SU-DHL-6 (cell line): ENCODE measurements around the gene CMTM8.
"Not testable (repeated sequence)": the region's sequence is repeated elsewhere in the genome, so short reads cannot be mapped to it uniquely, and the experiment has no call there.

Source experiments
- H2AFZ ChIP-seq: fragments of 200-600 bp; sonication (generic); 2 replicates; pipeline ENCODE4 v1.6.1; 2014; ENCODE audit warnings: low read depth, mild to moderate bottlenecking, moderate library complexity, mixed read lengths, antibody characterized with exemption, low read length; ENCODE audit not compliant: severe bottlenecking
- H3F3A ChIP-seq: fragments of 200-600 bp; shearing (Covaris generic); 2 replicates; pipeline ENCODE4 v1.6.0; 2016; ENCODE audit warnings: antibody characterized with exemption, mild to moderate bottlenecking; ENCODE audit not compliant: insufficient read depth
- H3K27ac ChIP-seq: fragments of 200-600 bp; sonication (generic); 2 replicates; pipeline ENCODE4 v1.5.1; 2016; ENCODE audit warnings: low read depth, mild to moderate bottlenecking, low read length, moderate library complexity, mixed read lengths
- H3K27me3 ChIP-seq: fragments of 200-600 bp; sonication (generic), shearing (Covaris generic); 2 replicates; pipeline ENCODE4 v1.6.0; 2014; ENCODE audit warnings: mild to moderate bottlenecking, low read length
- H3K36me3 ChIP-seq: fragments of 200-600 bp; sonication (generic); 2 replicates; pipeline ENCODE4 v1.6.1; 2014; ENCODE audit warnings: mild to moderate bottlenecking, low read length, mixed read lengths
- H3K4me2 ChIP-seq: fragments of 300-600, 200-600 bp; shearing (Covaris generic), sonication (generic); 2 replicates; pipeline ENCODE4 v1.6.0; 2014; ENCODE audit warnings: low read length, low read depth, mild to moderate bottlenecking; ENCODE audit not compliant: poor library complexity, severe bottlenecking
- H3K4me3 ChIP-seq: fragments of 200-600 bp; sonication (generic); 2 replicates; pipeline ENCODE4 v1.5.1; 2014; ENCODE audit warnings: antibody characterized with exemption, low read length, mild to moderate bottlenecking, mixed read lengths; ENCODE audit not compliant: insufficient read depth, poor library complexity, severe bottlenecking
- H3K79me2 ChIP-seq: fragments of 200-600 bp; sonication (generic); 2 replicates; pipeline ENCODE4 v1.6.1; 2014; ENCODE audit warnings: mild to moderate bottlenecking, low read length, moderate library complexity; ENCODE audit not compliant: insufficient read depth
- H3K9ac ChIP-seq: fragments of 200-600 bp; sonication (generic); 2 replicates; pipeline ENCODE4 v1.7.0; 2014; ENCODE audit warnings: mild to moderate bottlenecking, low read length
- H3K9me2 ChIP-seq: fragments of 200-600 bp; sonication (generic); replicated peaks from 2 replicates; pipeline ENCODE4 v1.6.1; 2014; ENCODE audit warnings: low read length; ENCODE audit not compliant: insufficient read depth
- H3K9me3 ChIP-seq: fragments of 200-600 bp; sonication (generic); 2 replicates; pipeline ENCODE4 v1.6.1; 2014; ENCODE audit warnings: low read length, mixed read lengths; ENCODE audit not compliant: insufficient read depth
- H4K20me1 ChIP-seq: fragments of 200-600 bp; sonication (generic); 2 replicates; pipeline ENCODE4 v1.6.1; 2014; ENCODE audit warnings: low read depth, mild to moderate bottlenecking, antibody characterized with exemption, low read length, moderate library complexity, mixed read lengths
- CTCF ChIP-seq: fragments of 200-600 bp; sonication (generic); IDR thresholded peaks from one replicate; pipeline ENCODE4 v1.5.1; 2017; ENCODE audit warnings: antibody characterized with exemption, mild to moderate bottlenecking, low read length, moderate library complexity; ENCODE audit not compliant: insufficient read depth, poor library complexity, severe bottlenecking
- EZH2phosphoT487 ChIP-seq: fragments of 200-600 bp; sonication (generic), shearing (Covaris generic); conservative IDR thresholded peaks from 2 replicates; pipeline ENCODE4 v1.6.1; 2018; ENCODE audit warnings: mild to moderate bottlenecking, antibody characterized with exemption, low read length, moderate library complexity, mixed read lengths

CMTM8 gene

GRCh38 chr3:32222950-32223349 is 15.5 kb upstream of the CMTM8 start:
- no peak overlapping the region for H3K4me3 ChIP-seq
- H3K9ac ChIP-seq = no peak overlapping the region
- no peaks in the 10 kb centered on the region for H3K79me2 ChIP-seq
- no peak overlapping the region for H2AFZ ChIP-seq
- no peaks in the 10 kb centered on the region for H3F3A ChIP-seq
- no peaks in the 10 kb centered on the region for H3K36me3 ChIP-seq
- TF ChIP-seq CTCF = no peak
- TF ChIP-seq EZH2phosphoT487 = no peak
- H3K9me2 ChIP-seq = no peaks in the 10 kb centered on the region
- H3K27me3 ChIP-seq = no peaks in the 10 kb centered on the region
- H3K4me2 ChIP-seq = no peak overlapping the region
- no peaks in the 10 kb centered on the region for H4K20me1 ChIP-seq
- H3K27ac ChIP-seq = no peak overlapping the region
- H3K9me3 ChIP-seq = no peaks in the 10 kb centered on the region

DNA sequence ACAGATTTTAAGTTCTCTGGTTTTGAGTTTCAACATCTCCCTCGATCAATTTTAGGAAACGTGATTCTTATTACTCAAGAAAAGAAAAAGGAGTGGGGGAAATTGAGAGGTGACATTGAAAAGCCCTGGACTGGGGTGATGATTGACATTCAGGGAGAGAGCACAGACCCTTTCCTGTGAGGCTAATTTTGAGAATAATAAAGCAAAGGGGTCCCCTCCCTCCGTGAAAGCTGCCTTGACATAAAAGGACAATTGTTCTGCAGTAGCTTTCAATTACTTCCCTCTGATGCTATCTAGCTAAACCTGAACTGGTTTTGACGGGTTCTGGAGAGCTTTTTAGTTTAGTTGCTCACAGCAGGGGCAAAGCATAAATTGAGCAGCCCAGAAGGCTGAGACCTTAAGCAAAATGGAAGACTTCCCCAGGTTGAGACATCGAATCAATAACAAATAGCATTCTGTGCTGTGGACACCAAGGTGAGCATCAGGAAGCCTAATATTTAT is 14.4 kb upstream of the CMTM8 start:
- Histone ChIP-seq H3F3A (no peaks in the 10 kb centered on the region), H3K9ac (no peak overlapping the region), H3K9me3 (no peaks in the 10 kb centered on the region), H2AFZ (no peak overlapping the region), H3K27ac (no peak overlapping the region), H3K36me3 (no peaks in the 10 kb centered on the region), H3K4me2 (no peak overlapping the region), H3K79me2 (no peaks in the 10 kb centered on the region), H3K9me2 (no peaks in the 10 kb centered on the region), H4K20me1 (no peaks in the 10 kb centered on the region), H3K4me3 (no peak overlapping the region), H3K27me3 (no peaks in the 10 kb centered on the region)
- TF ChIP-seq CTCF = no peak
- TF ChIP-seq EZH2phosphoT487 = no peak

DNA sequence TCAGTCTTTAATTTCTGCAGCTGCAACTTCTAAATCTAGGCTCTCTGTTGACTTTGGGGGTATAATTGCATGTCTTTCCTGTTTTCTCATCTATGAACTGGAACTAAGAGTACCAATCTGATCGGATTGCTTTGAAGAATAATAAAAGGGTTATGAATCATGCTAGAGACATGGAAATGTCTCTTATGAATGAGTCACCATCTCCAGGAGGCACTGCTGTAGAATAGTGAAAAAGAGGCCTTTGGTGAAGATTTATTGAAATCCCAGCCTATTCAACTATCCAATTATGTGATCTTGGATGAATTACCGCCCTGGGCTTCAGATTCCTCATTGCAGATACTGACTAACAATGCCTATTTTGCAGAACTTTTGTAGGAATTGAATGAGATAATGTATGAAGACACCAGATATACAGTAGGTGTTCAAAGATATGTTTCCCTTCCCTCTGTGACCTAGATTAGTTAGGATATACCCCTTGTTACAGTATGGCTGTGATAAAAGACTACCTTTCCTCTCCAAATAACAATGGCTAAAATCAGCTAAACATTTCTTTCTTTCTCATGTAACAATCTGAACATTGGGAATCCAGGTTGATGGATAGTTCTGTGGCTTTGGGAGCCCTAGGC is 11.5 kb upstream of the CMTM8 start:
- no peak overlapping the region for H3K4me3 ChIP-seq
- H3K9me2 ChIP-seq = no peaks in the 10 kb centered on the region
- no peak overlapping the region for H3K4me2 ChIP-seq
- no peaks in the 10 kb centered on the region for H3F3A ChIP-seq
- no peak overlapping the region for H3K9ac ChIP-seq
- no peak overlapping the region for H3K27ac ChIP-seq
- no peaks in the 10 kb centered on the region for H3K36me3 ChIP-seq
- no peaks in the 10 kb centered on the region for H3K27me3 ChIP-seq
- H3K79me2 ChIP-seq = no peaks in the 10 kb centered on the region
- TF ChIP-seq CTCF (no peak), EZH2phosphoT487 (no peak)
- no peak overlapping the region for H2AFZ ChIP-seq
- H3K9me3 ChIP-seq = no peaks in the 10 kb centered on the region
- H4K20me1 ChIP-seq = no peaks in the 10 kb centered on the region

DNA sequence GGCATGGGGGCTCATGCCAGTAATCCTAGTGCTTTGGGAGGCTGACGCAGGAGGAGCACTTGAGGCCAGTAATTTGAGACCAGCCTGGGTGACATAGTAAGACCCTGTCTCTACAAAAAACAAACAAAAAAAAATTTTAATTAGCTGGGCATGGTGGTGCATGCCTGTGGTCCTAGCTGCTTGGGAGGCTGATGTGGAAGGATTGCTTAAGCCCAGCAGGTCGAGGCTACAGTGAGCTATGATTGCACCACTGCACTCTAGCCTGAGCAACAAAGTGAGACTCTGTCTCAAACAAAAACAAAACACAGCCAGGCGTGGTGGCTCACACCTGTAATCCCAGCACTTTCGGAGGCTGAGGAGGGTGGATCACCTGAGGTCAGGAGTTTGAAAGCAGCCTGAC is 9.7 kb upstream of the CMTM8 start:
- not testable (repeated sequence) for H3K9ac ChIP-seq, H3K4me3 ChIP-seq, H4K20me1 ChIP-seq, H3K27ac ChIP-seq, H3K9me2 ChIP-seq, H3K79me2 ChIP-seq, H3K9me3 ChIP-seq, H2AFZ ChIP-seq, H3K4me2 ChIP-seq, H3K36me3 ChIP-seq, H3K27me3 ChIP-seq, H3F3A ChIP-seq
